Measurements from ENCODE around the gene TBC1D22A.
"Not testable (repeated sequence)": the region's sequence is repeated elsewhere in the genome, so short reads cannot be mapped to it uniquely, and the experiment has no call there.

The TBC1D22A gene

GRCh38 chr22:47163856-47164513 is 401.5 kb downstream of the TBC1D22A start:
- H3K4me3 Mint-ChIP-seq, result no peak overlapping the region
- no peak for DNase-seq (ENCODE audit: low spot score)
- no peaks in the 10 kb centered on the region for H3K4me1 Mint-ChIP-seq (ENCODE audit: low read depth)
- no peaks in the 10 kb centered on the region for H3K27me3 Mint-ChIP-seq (ENCODE audit: low read depth)
- no peaks in the 10 kb centered on the region for H3K36me3 Mint-ChIP-seq (ENCODE audit: low read depth)
- no peak overlapping the region for H3K27ac Mint-ChIP-seq
- no peaks in the 10 kb centered on the region for H3K9me3 Mint-ChIP-seq

GRCh38 chr22:47164514-47165337 is 402.3 kb downstream of the TBC1D22A start:
- Mint-ChIP-seq H3K4me1 (ENCODE audit: low read depth) (no peaks in the 10 kb centered on the region), H3K36me3 (ENCODE audit: low read depth) (no peaks in the 10 kb centered on the region), H3K9me3 (no peaks in the 10 kb centered on the region), H3K27me3 (ENCODE audit: low read depth) (no peaks in the 10 kb centered on the region), H3K27ac (no peak overlapping the region), H3K4me3 (no peak overlapping the region)
- no peak for DNase-seq (ENCODE audit: low spot score)

DNA sequence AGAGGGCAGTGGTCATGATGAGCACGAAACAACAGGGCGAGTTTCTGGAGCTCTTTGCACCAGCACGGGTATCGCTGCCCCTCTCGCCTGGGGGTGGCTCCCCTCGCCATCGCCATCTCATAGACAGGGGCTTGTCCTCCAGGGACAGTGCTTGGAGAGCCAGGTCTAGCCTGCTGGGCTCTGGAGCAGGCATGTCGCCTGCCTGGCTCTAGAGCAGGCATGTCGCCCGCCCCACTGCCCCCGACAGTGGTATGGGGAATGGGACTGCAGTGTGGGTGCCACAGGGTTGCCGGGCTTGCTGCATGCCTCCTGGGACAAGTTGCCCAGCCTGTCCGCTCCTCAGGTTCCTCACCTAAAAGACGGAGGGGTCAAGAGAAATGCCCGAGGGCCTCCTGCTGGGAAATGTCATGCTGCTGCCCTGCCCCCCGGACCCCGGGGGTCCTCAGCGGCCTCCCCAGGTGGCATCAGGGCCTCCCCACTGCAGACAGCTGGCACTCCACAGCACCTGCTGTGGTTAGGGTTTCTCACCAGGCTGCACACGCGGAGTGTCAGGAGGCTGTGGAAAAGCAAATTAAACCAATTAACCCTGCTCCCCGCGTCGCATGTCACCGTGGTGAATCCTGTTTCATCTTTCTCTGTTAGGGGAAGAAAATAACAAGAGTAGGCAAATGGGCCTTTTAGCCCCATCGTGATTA is 403.0 kb downstream of the TBC1D22A start:
- no peak overlapping the region for H3K4me3 Mint-ChIP-seq
- H3K36me3 Mint-ChIP-seq (ENCODE audit: low read depth), result no peaks in the 10 kb centered on the region
- H3K27ac Mint-ChIP-seq, result no peak overlapping the region
- H3K4me1 Mint-ChIP-seq (ENCODE audit: low read depth), result no peaks in the 10 kb centered on the region
- no peaks in the 10 kb centered on the region for H3K27me3 Mint-ChIP-seq (ENCODE audit: low read depth)
- no peaks in the 10 kb centered on the region for H3K9me3 Mint-ChIP-seq
- DNase-seq (ENCODE audit: low spot score), result no peak

DNA sequence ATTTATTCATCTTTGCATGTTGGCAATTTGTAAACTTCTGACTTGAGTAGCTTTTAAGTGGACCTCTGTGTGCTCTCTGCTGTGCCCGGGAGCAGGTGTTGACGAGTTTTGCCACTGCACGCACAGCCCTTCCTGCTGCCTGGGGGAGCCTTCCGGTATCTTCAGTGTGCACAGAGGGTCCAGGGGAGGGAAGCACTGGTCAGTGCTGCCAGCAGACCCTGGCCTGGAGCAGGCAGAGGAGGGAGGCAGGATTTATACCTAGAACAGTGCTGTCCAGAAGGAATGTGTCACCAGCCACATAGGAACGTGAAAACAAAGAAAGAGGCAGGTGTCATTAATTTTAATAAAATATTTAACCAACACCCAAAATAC is 403.6 kb downstream of the TBC1D22A start:
- Mint-ChIP-seq H3K4me1 (ENCODE audit: low read depth) (no peaks in the 10 kb centered on the region), H3K27ac (no peak overlapping the region), H3K9me3 (no peaks in the 10 kb centered on the region), H3K4me3 (no peak overlapping the region), H3K36me3 (ENCODE audit: low read depth) (no peaks in the 10 kb centered on the region), H3K27me3 (ENCODE audit: low read depth) (no peaks in the 10 kb centered on the region)
- no peak for DNase-seq (ENCODE audit: low spot score)

DNA sequence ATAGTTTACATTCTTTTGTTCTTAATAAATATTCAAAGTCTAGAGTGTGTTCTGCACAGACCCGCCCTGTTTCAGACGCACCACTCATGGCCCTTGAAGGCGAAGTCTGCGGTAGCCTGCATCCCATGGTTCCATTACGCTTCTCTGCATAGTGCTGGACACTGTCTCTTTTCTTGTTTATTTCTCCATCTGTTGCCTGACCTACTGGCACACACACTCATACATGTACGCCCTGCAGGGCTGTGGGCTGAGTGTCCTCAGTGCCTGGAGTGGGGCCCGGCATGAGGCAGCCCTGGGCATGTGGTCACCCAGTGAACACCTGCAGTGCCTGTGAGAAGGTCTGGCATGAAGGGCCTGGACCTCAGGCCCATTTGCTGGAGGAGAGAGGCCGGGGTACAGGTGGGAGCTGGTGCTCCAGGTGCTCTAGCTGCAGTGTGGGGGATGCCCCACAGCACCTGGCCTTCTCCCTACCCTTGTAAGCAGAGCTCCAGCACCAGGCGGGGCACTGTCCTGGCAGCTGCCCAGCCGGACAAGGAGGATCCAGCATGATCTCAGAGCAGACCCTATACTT is 404.1 kb downstream of the TBC1D22A start:
- H3K27ac Mint-ChIP-seq, result no peak overlapping the region
- no peaks in the 10 kb centered on the region for H3K36me3 Mint-ChIP-seq (ENCODE audit: low read depth)

GRCh38 chr22:47167056-47167455 is 404.6 kb downstream of the TBC1D22A start:
- Mint-ChIP-seq H3K27ac (no peak overlapping the region), H3K4me3 (no peak overlapping the region), H3K4me1 (ENCODE audit: low read depth) (no peaks in the 10 kb centered on the region), H3K9me3 (no peaks in the 10 kb centered on the region), H3K27me3 (ENCODE audit: low read depth) (no peaks in the 10 kb centered on the region), H3K36me3 (ENCODE audit: low read depth) (no peaks in the 10 kb centered on the region)
- no peak for DNase-seq (ENCODE audit: low spot score)

More for the DNA sequence above, 404.1 kb downstream of the TBC1D22A start:
- Mint-ChIP-seq H3K4me3 (no peak overlapping the region), H3K27me3 (ENCODE audit: low read depth) (no peaks in the 10 kb centered on the region), H3K9me3 (no peaks in the 10 kb centered on the region), H3K4me1 (ENCODE audit: low read depth) (no peaks in the 10 kb centered on the region)
- no peak for DNase-seq (ENCODE audit: low spot score)

DNA sequence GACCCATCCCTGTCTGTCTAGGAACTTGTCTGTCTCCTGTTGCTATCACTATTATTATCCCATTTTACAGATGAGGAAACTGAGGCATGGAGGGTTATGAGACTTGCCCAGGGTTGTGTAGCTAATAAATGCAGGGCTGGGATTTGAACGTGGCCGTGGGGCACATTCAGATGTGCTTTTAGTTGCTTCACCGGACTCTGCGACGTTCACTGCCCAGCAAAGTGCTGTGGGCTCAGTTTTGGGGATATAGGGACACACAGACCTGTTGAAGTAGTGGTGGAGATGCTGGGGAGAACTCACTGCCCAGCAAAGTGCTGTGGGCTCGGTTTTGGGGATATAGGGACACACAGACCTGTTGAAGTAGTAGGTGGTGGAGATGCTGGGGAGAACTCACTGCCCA is 405.5 kb downstream of the TBC1D22A start:
- not testable (repeated sequence) for H3K27ac Mint-ChIP-seq; H3K4me3 Mint-ChIP-seq; H3K27me3 Mint-ChIP-seq (ENCODE audit: low read depth); DNase-seq (ENCODE audit: low spot score); H3K36me3 Mint-ChIP-seq (ENCODE audit: low read depth); H3K9me3 Mint-ChIP-seq; H3K4me1 Mint-ChIP-seq (ENCODE audit: low read depth)

DNA sequence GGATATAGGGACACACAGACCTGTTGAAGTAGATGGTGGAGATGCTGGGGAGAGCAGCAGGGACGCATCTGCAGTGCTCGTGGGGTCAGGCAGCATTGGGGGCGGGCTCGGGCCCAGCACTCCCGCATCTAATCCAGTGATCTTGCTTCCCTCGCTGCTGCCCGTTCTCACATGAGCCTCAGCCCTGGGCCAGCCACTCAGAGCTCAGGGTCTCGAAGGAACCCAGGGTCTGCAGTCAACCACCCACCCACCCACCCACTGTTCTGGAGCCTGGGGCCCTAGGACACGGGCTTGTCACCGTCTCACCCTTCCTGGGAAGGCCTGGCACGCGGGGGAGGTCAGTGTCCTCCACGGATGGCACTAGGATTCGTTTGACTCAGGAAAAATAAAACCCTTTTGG is 406.0 kb downstream of the TBC1D22A start:
- DNase-seq (ENCODE audit: low spot score), result no peak
- Mint-ChIP-seq H3K4me1 (ENCODE audit: low read depth) (no peaks in the 10 kb centered on the region), H3K4me3 (no peak overlapping the region), H3K36me3 (ENCODE audit: low read depth) (no peaks in the 10 kb centered on the region), H3K27ac (no peak overlapping the region), H3K27me3 (ENCODE audit: low read depth) (no peaks in the 10 kb centered on the region), H3K9me3 (no peaks in the 10 kb centered on the region)

DNA sequence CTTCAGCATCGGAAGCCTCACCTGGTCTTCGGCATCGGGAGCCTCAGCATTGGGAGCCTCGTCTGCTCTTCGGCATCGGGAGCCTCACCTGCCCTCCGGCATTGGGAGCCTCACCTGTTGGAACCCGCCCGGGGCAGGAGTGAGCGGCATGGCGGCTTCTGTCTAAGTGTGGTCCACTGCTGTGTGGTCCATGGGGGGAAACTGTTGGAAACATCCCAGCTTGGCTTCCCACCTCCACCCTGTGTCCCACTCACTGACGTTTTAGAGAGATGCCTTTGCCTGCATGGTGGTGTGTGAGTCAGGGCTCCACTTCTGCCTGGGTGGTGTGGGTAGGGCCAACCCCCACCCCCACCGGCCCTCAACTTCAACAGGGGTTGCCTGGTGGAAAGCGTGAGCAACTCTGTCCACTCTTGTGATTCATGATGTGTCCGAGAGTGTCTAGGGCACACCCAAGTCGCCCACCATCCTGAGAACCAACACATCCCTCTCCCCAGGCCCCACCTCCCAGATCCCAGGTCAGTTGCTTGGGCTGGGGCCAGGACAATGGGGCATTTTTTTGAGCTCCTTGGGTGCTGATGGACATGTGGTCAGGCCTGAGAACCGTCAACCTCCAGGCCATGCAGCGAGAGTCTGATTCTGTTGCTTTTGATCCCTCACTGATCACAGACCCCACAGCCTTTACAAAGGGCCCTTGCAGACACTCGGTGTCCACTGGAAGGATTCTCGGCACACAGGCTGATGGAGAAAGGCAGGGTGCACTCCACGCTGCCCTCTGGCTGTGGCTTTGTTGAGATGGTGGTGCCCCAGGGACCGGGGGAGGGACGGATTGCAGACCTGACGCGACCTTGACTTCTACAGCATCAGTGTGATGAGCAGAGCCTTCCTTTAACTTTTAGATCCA is 406.7 kb downstream of the TBC1D22A start:
- H3K4me3 Mint-ChIP-seq, result no peak overlapping the region
- peaks cover 3% of the 10 kb centered on the region for H3K36me3 Mint-ChIP-seq (ENCODE audit: low read depth)
- DNase-seq (ENCODE audit: low spot score), result no peak
- no peaks in the 10 kb centered on the region for H3K27me3 Mint-ChIP-seq (ENCODE audit: low read depth)
- H3K27ac Mint-ChIP-seq, result no peak overlapping the region
- no peaks in the 10 kb centered on the region for H3K4me1 Mint-ChIP-seq (ENCODE audit: low read depth)
- H3K9me3 Mint-ChIP-seq, result no peaks in the 10 kb centered on the region

DNA sequence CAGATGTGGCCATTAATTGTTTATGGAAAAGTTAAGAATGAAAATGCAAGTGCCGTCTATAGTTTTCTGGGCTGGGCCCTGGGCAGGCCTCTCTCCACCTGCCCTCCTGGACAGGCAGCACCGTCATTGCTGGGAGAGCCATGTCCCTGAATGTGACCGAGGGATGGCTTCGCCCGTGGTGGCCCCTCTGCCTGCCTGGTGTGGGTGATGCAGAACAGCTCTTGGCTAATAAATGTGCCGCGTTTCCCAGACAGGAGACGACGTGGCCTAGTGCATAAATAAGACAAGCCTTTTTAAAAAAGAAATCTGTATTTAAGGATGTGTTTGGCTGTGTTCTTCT is 407.3 kb downstream of the TBC1D22A start:
- H3K4me1 Mint-ChIP-seq (ENCODE audit: low read depth), result no peaks in the 10 kb centered on the region
- no peak overlapping the region for H3K27ac Mint-ChIP-seq
- H3K36me3 Mint-ChIP-seq (ENCODE audit: low read depth), result peaks cover 3% of the 10 kb centered on the region
- no peak overlapping the region for H3K4me3 Mint-ChIP-seq
- DNase-seq (ENCODE audit: low spot score), result no peak
- no peaks in the 10 kb centered on the region for H3K27me3 Mint-ChIP-seq (ENCODE audit: low read depth)
- H3K9me3 Mint-ChIP-seq, result no peaks in the 10 kb centered on the region

DNA sequence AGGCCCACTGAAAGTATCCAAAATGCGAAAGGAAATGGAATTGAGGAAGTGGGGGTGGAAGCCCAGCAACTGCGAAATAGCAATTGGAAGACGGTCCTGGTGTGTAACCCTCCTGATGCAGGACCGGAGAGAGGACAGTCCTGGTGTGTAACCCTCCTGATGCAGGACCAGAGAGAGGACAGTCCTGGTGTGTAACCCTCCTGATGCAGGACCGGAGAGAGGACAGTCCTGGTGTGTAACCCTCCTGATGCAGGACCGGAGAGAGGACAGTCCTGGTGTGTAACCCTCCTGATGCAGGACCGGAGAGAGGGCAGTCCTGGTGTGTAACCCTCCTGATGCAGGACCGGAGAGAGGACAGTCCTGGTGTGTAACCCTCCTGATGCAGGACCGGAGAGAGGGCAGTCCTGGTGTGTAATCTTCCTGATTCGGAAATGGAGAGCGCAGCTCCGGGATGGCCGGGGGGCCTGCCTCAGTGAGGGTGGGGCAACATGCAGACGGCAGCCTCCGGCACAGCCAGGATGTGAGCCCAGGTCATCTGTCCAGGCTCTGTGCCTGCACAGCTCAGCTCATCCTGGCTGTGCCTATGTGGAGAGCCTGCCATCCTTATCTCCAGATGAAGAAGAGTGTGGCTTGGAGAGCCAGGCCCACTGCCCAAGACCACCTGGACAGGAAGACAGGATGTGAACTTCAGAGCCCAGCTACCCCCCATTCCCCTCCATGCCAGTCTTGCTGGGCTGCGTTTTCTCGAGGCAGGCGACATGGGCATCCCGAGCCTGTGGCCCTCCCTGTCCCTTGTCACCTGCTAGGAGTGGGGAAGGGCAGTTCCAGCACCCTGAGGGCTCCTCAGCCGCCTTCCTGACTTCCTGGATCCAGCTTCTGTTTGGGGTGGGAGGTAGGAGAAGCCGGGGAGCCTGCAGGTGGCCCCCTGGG is 408.3 kb downstream of the TBC1D22A start:
- not testable (repeated sequence) for DNase-seq (ENCODE audit: low spot score); H3K4me3 Mint-ChIP-seq; H3K36me3 Mint-ChIP-seq (ENCODE audit: low read depth); H3K4me1 Mint-ChIP-seq (ENCODE audit: low read depth); H3K27me3 Mint-ChIP-seq (ENCODE audit: low read depth); H3K27ac Mint-ChIP-seq; H3K9me3 Mint-ChIP-seq

DNA sequence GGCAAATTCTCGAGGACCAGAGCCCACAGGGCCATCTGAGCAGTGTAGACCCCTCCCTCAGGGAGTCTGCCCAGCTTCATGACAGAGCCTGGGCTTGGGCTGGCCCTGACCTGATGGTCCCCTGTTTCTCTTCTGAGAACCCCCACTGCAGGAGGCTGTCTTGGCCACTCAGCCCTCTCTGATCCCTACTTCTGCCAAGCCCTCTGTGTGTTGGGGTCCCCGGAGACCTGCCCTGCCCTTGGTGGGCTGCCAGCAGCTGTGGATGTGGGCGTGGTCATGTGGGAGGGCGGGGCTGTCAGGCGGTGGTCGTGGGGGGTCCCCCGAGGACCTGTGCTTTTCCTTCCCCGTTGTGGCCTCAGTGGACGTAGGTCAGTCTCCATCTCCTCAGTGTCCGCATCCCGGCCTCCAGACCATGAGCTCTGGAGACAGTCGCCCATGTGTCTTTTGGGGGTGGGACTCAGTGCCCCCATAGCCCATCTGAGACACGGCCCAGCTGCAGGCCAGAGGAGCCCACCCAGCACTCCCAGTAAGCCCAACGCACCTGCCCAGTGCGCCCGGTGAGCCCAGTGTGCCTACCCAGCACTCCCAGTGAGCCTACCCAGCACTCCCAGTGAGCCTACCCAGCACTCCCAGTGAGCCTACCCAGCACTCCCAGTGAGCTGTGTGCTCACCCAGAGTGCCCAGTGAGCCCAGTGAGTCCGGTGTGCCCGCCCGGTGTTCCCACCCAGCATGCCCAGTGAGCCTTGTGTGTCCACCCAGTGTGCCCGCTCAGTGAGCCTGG is 409.2 kb downstream of the TBC1D22A start:
- Mint-ChIP-seq H3K36me3 (ENCODE audit: low read depth) (peaks cover 10% of the 10 kb centered on the region), H3K27me3 (ENCODE audit: low read depth) (no peaks in the 10 kb centered on the region), H3K27ac (no peak overlapping the region), H3K4me3 (no peak overlapping the region), H3K4me1 (ENCODE audit: low read depth) (no peaks in the 10 kb centered on the region), H3K9me3 (no peaks in the 10 kb centered on the region)
- no peak for DNase-seq (ENCODE audit: low spot score)
